ENCODE data around the gene PZP.
A peak's percentile ranks its signal among the peaks of the same experiment; 100 is the strongest.
"Not testable (repeated sequence)": the region's sequence is repeated elsewhere in the genome, so short reads cannot be mapped to it uniquely, and the experiment has no call there.

PZP gene

GRCh38 chr12:9143929-9144729 is 64.1 kb downstream of the PZP start:
- no peak for TF ChIP-seq CTCF (IDR thresholded peaks at IDR 0.05; ENCODE audit: borderline replicate concordance, control extremely low read depth, extremely low read depth, insufficient read depth, missing control alignments)
- no peak for DNase-seq (ENCODE audit: low spot score)
- in situ Hi-C loops (cut with MboI; ENCODE audit: low sequenced_read_pairs, unreplicated experiment): no loop called here

GRCh38 chr12:9143137-9143536 is 65.1 kb downstream of the PZP start:
- TF ChIP-seq CTCF (IDR thresholded peaks at IDR 0.05; ENCODE audit: borderline replicate concordance, control extremely low read depth, extremely low read depth, insufficient read depth, missing control alignments): no peak
- no peak for DNase-seq (ENCODE audit: low spot score)
- in situ Hi-C loops (cut with MboI; ENCODE audit: low sequenced_read_pairs, unreplicated experiment): no loop called here

- in situ Hi-C loops (cut with MboI; ENCODE audit: low sequenced_read_pairs, unreplicated experiment); DNase-seq (ENCODE audit: low spot score): not testable (repeated sequence)
These were observed 68.5 kb downstream of the PZP start for GRCh38 chr12:9139588-9140290.

- DNase-seq (ENCODE audit: low spot score): no peak
- TF ChIP-seq CTCF (IDR thresholded peaks at IDR 0.05; ENCODE audit: borderline replicate concordance, control extremely low read depth, extremely low read depth, insufficient read depth, missing control alignments): no peak
- in situ Hi-C loops (cut with MboI; ENCODE audit: low sequenced_read_pairs, unreplicated experiment): no loop called here
These were observed 72.3 kb downstream of the PZP start for GRCh38 chr12:9135903-9136310.

- peak; percentile 26 for TF ChIP-seq CTCF (IDR thresholded peaks at IDR 0.05; ENCODE audit: borderline replicate concordance, control extremely low read depth, extremely low read depth, insufficient read depth, missing control alignments)
- in situ Hi-C loops (cut with MboI; ENCODE audit: low sequenced_read_pairs, unreplicated experiment): no loop called here
- DNase-seq (ENCODE audit: low spot score): peak; percentile 39
These were observed 73.1 kb downstream of the PZP start for GRCh38 chr12:9134981-9135628.

GRCh38 chr12:9133216-9133916 is 74.8 kb downstream of the PZP start:
- no peak for DNase-seq (ENCODE audit: low spot score)
- in situ Hi-C loops (cut with MboI; ENCODE audit: low sequenced_read_pairs, unreplicated experiment): no loop called here
- no peak for TF ChIP-seq CTCF (IDR thresholded peaks at IDR 0.05; ENCODE audit: borderline replicate concordance, control extremely low read depth, extremely low read depth, insufficient read depth, missing control alignments)

Data from GM13976 (cell line).